ENCODE measurements around the gene MYO1A.

Gene MYO1A

GRCh38 chr12:57049890-57050289 lies at the start of gene MYO1A:
MYO1A (minus strand) TSS chr12:57050129; CDS start chr12:57048323, 1,806 bp downstream.
- no peak for DNase-seq

GRCh38 chr12:57099047-57099714 lies 49.3 kb upstream of the MYO1A start:
- DNase-seq, result peak; percentile 67 to 81 (median 79)

GRCh38 chr12:57098546-57098945 lies 48.6 kb upstream of the MYO1A start:
- no peak for DNase-seq

GRCh38 chr12:57097554-57097835 lies 47.6 kb upstream of the MYO1A start:
- DNase-seq, result no peak

GRCh38 chr12:57096748-57097553 lies 47.0 kb upstream of the MYO1A start:
- no peak for DNase-seq

GRCh38 chr12:57096099-57096572 lies 46.2 kb upstream of the MYO1A start:
- DNase-seq, result peak in 1 of 3 donors; percentile 36

- DNase-seq, result no peak
These were observed 45.5 kb upstream of the MYO1A start for GRCh38 chr12:57095440-57095839.

- DNase-seq, result no peak
These were observed 44.6 kb upstream of the MYO1A start for GRCh38 chr12:57094208-57095160.

GRCh38 chr12:57093415-57094207 lies 43.7 kb upstream of the MYO1A start:
- peak; percentile 84 to 94 (median 91) for DNase-seq

- DNase-seq, result no peak
These were observed 43.0 kb upstream of the MYO1A start for GRCh38 chr12:57092876-57093414.

- DNase-seq, result no peak
These were observed 42.6 kb upstream of the MYO1A start for GRCh38 chr12:57092529-57092862.

GRCh38 chr12:57091638-57092528 lies 42.0 kb upstream of the MYO1A start:
- DNase-seq, result no peak

GRCh38 chr12:57090924-57091637 lies 41.2 kb upstream of the MYO1A start:
- DNase-seq, result no peak

GRCh38 chr12:57090490-57090889 lies 40.6 kb upstream of the MYO1A start:
- DNase-seq, result no peak

GRCh38 chr12:57089271-57090245 lies 39.6 kb upstream of the MYO1A start:
- peak; percentile 54 to 72 (median 59) for DNase-seq

- DNase-seq, result peak; percentile 96 to 98 (median 98)
These were observed 38.7 kb upstream of the MYO1A start, which contains the start of gene NAB2 for GRCh38 chr12:57088354-57089270. NAB2 (plus strand) TSS chr12:57089114; CDS start chr12:57089272, 158 bp downstream.

- DNase-seq, result peak; percentile 94 to 97 (median 95)
These were observed 37.9 kb upstream of the MYO1A start for GRCh38 chr12:57087691-57088353.
